ENCODE results near the gene HDAC4. TPM values are rescaled to one million over a fixed set of nuclear protein-coding genes. Genes with fewer than 3 reads are reported as not detected.

The HDAC4 gene
- total RNA-seq, 1 donor from 2014 or later: 46.2 TPM

DNA sequence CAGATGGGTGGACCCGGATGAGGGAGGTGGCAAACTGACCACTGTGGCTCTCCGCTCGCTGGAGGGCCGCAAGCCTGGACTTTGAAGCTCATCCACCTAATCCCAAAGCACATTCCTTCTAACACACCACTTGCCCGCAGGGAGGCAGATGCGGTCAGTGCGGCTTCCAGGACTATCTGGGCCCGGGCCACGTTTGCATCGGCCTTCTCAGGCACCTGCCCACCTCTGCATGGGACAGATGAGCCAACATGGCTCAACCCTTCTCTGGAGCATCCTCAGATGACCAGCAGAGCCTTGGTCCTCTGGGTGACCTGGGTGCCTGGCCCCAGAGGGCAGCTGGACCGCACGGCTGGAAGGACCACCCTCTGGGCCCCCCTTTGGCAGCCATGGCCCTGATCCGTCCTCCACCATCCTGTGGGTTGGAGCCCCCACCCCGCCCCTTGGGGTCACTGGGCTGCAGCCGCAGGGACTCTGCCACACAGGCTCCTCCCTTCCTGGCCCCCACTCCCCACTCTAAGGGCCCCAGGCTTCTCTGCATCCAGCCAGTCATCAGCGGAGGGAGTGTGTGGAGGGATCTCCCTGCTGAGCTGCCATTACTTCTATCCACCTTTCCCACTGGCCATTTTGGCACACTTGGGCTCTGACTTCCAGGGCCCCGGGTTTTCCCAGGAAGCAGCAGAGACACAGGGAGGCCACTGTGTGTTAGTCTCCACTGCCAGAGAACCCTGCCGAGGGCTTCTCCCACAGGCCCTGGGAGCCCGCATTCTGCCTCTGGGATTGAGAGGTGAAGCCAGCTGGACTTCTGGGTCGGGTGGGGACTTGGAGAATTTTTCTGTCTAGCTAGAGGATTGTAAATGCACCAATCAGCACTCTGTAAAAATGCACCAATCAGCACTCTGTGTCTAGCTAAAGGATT lies 12.3 kb downstream of the HDAC4 start:
- peaks cover 6% of the 10 kb centered on the region for H3K36me3 Mint-ChIP-seq (ENCODE audit: insufficient read depth)
- no peak overlapping the region for H3K4me3 Mint-ChIP-seq (ENCODE audit: low read depth)
- DNase-seq (ENCODE audit: low spot score, unreplicated experiment): no peak
- no peak overlapping the region for H3K27ac Mint-ChIP-seq
- no peaks in the 10 kb centered on the region for H3K27me3 Mint-ChIP-seq
- H3K4me1 Mint-ChIP-seq (ENCODE audit: low read depth): peaks cover 1% of the 10 kb centered on the region
- H3K9me3 Mint-ChIP-seq (ENCODE audit: low read depth): no peaks in the 10 kb centered on the region
- TF ChIP-seq, protein P1, sequence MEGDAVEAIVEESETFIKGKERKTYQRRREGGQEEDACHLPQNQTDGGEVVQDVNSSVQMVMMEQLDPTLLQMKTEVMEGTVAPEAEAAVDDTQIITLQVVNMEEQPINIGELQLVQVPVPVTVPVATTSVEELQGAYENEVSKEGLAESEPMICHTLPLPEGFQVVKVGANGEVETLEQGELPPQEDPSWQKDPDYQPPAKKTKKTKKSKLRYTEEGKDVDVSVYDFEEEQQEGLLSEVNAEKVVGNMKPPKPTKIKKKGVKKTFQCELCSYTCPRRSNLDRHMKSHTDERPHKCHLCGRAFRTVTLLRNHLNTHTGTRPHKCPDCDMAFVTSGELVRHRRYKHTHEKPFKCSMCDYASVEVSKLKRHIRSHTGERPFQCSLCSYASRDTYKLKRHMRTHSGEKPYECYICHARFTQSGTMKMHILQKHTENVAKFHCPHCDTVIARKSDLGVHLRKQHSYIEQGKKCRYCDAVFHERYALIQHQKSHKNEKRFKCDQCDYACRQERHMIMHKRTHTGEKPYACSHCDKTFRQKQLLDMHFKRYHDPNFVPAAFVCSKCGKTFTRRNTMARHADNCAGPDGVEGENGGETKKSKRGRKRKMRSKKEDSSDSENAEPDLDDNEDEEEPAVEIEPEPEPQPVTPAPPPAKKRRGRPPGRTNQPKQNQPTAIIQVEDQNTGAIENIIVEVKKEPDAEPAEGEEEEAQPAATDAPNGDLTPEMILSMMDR (IDR thresholded peaks at IDR 0.05; ENCODE audit: unreplicated experiment): no peak

DNA sequence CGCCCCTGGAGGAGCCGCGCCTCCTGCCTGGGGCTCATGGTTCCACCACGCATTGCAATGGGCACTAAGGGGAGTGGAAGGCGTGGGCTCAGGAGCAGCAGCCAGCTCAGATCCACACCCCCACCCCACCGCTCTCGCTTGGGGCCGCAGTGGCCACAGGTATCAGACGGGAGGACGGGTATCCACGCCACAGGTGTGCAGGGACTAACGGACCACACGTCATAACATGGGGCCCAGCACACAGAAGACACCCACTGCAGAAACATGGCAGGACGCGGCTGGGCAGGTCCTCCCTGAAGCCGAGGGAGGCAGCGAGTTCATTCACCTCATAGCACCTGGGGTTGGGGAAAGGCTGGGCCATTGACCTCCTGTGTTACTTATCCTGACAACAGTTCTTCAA lies 13.0 kb downstream of the HDAC4 start:
- DNase-seq (ENCODE audit: low spot score, unreplicated experiment): no peak
- no peaks in the 10 kb centered on the region for H3K27me3 Mint-ChIP-seq
- no peak overlapping the region for H3K4me3 Mint-ChIP-seq (ENCODE audit: low read depth)
- H3K36me3 Mint-ChIP-seq (ENCODE audit: insufficient read depth): peaks cover 6% of the 10 kb centered on the region
- H3K4me1 Mint-ChIP-seq (ENCODE audit: low read depth): no peaks in the 10 kb centered on the region
- no peak overlapping the region for H3K27ac Mint-ChIP-seq
- no peaks in the 10 kb centered on the region for H3K9me3 Mint-ChIP-seq (ENCODE audit: low read depth)
- TF ChIP-seq, protein P1 (IDR thresholded peaks at IDR 0.05; ENCODE audit: unreplicated experiment): no peak

DNA sequence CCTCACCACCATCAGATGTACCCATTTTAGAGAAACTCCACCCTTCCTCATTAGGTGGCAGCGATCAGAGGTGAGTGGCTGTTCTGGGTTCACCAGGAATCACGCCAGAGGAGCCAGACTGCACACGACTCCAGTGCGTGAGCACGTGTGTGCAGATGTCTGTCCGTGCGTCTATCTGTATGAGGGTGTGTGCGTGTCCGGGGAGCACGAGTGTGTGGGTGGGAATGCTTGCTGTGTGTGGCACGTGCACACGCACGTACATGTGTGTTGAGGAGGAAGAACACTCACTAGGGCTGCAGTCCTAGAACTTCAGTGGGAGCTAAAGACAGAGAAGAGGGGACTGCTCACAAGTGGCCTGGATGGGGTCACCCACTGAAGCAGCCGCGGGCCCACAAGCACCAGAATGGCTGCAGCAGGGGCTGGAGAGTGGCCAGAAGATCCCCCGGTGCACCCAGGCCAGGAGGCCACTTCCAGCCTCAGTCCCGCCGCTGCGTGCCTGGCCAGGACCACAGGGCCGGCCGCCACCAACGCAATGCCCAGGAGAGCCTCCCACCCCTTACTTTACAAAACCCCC lies 13.9 kb downstream of the HDAC4 start:
- H3K27me3 Mint-ChIP-seq: no peaks in the 10 kb centered on the region

DNA sequence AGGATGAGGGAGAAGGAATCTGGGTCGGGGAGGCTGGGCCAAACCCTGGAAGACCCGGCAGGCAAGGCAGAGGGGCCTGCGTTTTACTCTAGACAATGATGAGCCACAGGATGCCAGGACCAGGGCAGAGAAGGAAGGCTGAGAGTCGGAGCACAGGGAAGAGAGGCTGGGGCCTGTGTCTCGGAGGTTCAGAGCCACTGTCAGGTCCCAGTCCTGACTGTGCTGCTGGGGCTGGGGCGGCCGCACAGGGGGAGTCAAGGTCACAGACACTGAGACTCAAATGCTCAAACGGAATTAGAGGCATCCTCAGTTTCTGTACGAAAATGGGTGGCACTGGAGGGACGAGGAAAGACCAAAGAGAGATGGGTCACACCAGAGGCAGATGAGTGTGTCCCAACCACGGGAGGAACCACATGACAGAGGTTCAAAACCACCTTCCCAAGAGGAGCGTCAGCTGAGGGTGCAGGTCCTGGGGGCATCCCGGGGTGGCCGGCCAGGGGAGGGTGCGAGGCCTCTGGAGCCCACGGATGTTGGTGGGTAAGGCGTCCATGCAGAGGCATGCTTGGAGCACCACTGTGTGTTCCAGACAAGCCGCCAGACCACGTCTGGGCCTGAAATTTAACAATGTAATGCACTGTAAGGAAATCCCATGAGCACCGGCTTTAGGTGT lies 14.7 kb downstream of the HDAC4 start:
- Mint-ChIP-seq H3K4me1 (ENCODE audit: low read depth) (no peaks in the 10 kb centered on the region), H3K9me3 (ENCODE audit: low read depth) (no peaks in the 10 kb centered on the region), H3K27me3 (no peaks in the 10 kb centered on the region), H3K27ac (no peak overlapping the region), H3K36me3 (ENCODE audit: insufficient read depth) (peaks cover 6% of the 10 kb centered on the region), H3K4me3 (ENCODE audit: low read depth) (no peak overlapping the region)
- no peak for DNase-seq (ENCODE audit: low spot score, unreplicated experiment)
- TF ChIP-seq, protein P1 (IDR thresholded peaks at IDR 0.05; ENCODE audit: unreplicated experiment): no peak

More for the DNA sequence above, 13.9 kb downstream of the HDAC4 start:
- Mint-ChIP-seq H3K36me3 (ENCODE audit: insufficient read depth) (peaks cover 6% of the 10 kb centered on the region), H3K9me3 (ENCODE audit: low read depth) (no peaks in the 10 kb centered on the region), H3K4me1 (ENCODE audit: low read depth) (no peaks in the 10 kb centered on the region), H3K27ac (no peak overlapping the region), H3K4me3 (ENCODE audit: low read depth) (no peak overlapping the region)
- TF ChIP-seq, protein P1 (IDR thresholded peaks at IDR 0.05; ENCODE audit: unreplicated experiment): no peak
- DNase-seq (ENCODE audit: low spot score, unreplicated experiment): no peak
